ENCODE measurements around the gene IL17REL. TPM values are rescaled to one million over a fixed set of nuclear protein-coding genes. Genes with fewer than 3 reads are reported as not detected.

IL17REL gene
- polyA plus RNA-seq, 1 experiment, result not detected

GRCh38 chr22:50027639-50028537 is 15.3 kb upstream of the IL17REL start:
- H3K27me3 ChIP-seq (ENCODE audit: control insufficient read depth, insufficient read depth, low read length), result peaks cover 3% of the 10 kb centered on the region; the same call in 1 of the 2 replicates
- no peaks in the 10 kb centered on the region for H3K36me3 ChIP-seq (ENCODE audit: control insufficient read depth, insufficient read depth, low read length)
- no peak for TF ChIP-seq CTCF (IDR thresholded peaks at IDR 0.05; ENCODE audit: insufficient read depth, low read depth, low read length)
- ChIA-PET CTCF (interaction anchor here (0.6 to 1.4 kb wide), 4 partner anchors 34 to 469 kb away, joined by 3 to 8 read pairs (median 6); no protein-coding TSS in a partner anchor), POLR2A (no interaction called here)
- DNase-seq (ENCODE audit: low read depth), result peak; percentile 9
- H3K4me3 ChIP-seq (ENCODE audit: low read depth, low read length), result no peak overlapping the region

DNA sequence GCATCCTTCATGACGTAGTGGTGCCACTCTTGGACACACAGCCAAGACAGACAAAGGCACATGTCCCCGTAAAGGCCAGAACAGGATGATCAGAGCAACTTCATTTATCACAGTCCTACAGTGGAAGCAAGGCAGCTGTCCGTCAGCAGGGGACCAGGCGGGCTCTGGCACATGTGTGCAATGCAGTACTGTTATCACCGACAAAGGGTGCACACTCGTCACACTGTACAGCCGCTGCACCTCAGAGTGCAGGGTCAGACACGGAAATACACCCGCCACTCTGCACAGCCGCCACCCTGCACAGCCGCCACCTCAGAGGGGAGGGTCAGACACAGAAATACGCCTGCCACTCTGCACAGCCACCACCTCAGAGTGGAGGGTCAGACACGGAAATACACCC is 13.4 kb upstream of the IL17REL start:
- Histone ChIP-seq H3K36me3 (ENCODE audit: control insufficient read depth, insufficient read depth, low read length) (no peaks in the 10 kb centered on the region), H3K4me3 (ENCODE audit: low read depth, low read length) (no peak overlapping the region), H3K27me3 (ENCODE audit: control insufficient read depth, insufficient read depth, low read length) (peaks cover 5% of the 10 kb centered on the region; the same call in 1 of the 2 replicates)
- POLR2A ChIA-PET, result no interaction called here
- CTCF ChIA-PET, result no interaction called here
- no peak for DNase-seq (ENCODE audit: low read depth)
- no peak for TF ChIP-seq CTCF (IDR thresholded peaks at IDR 0.05; ENCODE audit: insufficient read depth, low read depth, low read length)

DNA sequence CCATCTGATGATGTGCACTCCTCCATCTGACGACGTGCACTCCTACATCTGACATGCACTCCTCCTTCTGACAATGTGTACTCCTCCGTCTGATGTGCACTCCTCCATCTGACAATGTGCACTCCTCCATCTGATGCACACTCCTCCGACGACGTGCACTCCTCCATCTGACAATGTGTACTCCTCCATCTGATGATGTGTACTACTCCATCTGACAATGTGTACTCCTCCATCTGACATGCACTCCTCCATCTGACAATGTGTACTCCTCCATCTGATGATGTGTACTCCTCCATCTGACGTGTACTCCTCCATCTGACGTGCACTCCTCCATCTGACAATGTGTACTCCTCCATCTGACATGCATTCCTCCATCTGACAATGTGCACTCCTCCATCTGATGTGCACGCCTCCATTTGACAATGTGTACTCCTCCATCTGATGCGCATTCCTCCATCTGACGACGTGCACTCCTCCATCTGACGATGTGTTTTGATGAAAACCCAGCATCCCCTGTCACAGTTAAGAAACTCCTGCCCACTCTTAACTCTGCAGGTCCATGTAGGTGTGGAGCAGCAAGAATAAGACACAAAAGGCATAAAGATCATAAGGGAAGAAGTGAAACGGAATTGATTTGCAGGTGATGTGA is 9.7 kb upstream of the IL17REL start:
- DNase-seq (ENCODE audit: low read depth), result no peak
- H3K27me3 ChIP-seq (ENCODE audit: control insufficient read depth, insufficient read depth, low read length), result peaks cover 8% of the 10 kb centered on the region; the same call in 1 of the 2 replicates
- ChIA-PET CTCF (no interaction called here), POLR2A (no interaction called here)
- no peak overlapping the region for H3K4me3 ChIP-seq (ENCODE audit: low read depth, low read length)
- H3K36me3 ChIP-seq (ENCODE audit: control insufficient read depth, insufficient read depth, low read length), result no peaks in the 10 kb centered on the region
- TF ChIP-seq CTCF (IDR thresholded peaks at IDR 0.05; ENCODE audit: insufficient read depth, low read depth, low read length), result no peak

DNA sequence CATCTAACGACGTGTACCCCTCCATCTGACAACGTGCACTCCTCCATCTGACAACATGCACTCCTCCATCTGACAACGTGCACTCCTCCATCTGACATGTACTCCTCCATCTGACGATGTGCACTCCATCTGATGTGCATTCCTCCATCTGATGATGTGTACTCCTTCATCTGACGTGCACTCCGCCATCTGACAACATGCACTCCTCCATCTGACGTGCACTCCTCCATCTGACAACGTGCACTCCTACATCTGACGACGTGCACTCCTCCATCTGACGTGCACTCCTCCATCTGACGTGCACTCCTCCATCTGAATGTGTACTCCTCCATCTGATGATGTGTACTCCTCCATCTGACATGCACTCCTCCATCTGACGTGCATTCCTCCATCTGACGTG is 8.0 kb upstream of the IL17REL start:
- no peak for DNase-seq (ENCODE audit: low read depth)
- CTCF ChIA-PET, result no interaction called here
- Histone ChIP-seq H3K4me3 (ENCODE audit: low read depth, low read length) (no peak overlapping the region), H3K27me3 (ENCODE audit: control insufficient read depth, insufficient read depth, low read length) (peaks cover 8% of the 10 kb centered on the region; the same call in 1 of the 2 replicates), H3K36me3 (ENCODE audit: control insufficient read depth, insufficient read depth, low read length) (no peaks in the 10 kb centered on the region)
- no peak for TF ChIP-seq CTCF (IDR thresholded peaks at IDR 0.05; ENCODE audit: insufficient read depth, low read depth, low read length)
- POLR2A ChIA-PET, result no interaction called here

DNA sequence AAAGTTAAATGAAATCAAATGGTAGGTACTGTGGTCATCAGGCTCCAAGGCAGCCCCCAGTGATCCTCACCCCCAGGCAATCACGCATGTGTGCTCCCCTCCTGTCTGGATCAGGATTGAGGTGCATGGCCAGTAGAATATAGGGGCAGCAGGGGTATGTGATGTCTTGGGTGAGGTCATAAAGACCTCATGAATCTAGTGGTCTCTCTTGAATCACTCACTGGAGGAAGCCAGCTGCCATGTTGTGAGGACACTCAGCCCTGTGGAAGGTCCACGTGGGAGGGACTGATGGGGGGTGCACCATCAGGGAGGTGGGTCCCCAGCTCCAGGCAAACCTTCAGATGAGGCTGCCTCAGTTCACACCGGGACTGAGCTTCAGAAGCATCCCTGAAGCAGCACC is 6.8 kb upstream of the IL17REL start:
- TF ChIP-seq CTCF (IDR thresholded peaks at IDR 0.05; ENCODE audit: insufficient read depth, low read depth, low read length), result no peak
- ChIA-PET CTCF (interaction anchor here (1.1 to 4.2 kb wide), 2 partner anchors 11 to 15 kb away, joined by 4 to 18 read pairs; no protein-coding TSS in a partner anchor), POLR2A (no interaction called here)
- Histone ChIP-seq H3K27me3 (ENCODE audit: control insufficient read depth, insufficient read depth, low read length) (peaks cover 14% of the 10 kb centered on the region), H3K36me3 (ENCODE audit: control insufficient read depth, insufficient read depth, low read length) (no peaks in the 10 kb centered on the region), H3K4me3 (ENCODE audit: low read depth, low read length) (no peak overlapping the region)
- no peak for DNase-seq (ENCODE audit: low read depth)
